ENCODE results near the gene BHLHA9. TPM values are rescaled to one million over a fixed set of nuclear protein-coding genes. Genes with fewer than 3 reads are reported as not detected.
A peak's percentile ranks its signal among the peaks of the same experiment; 100 is the strongest.
"Not testable (repeated sequence)": the region's sequence is repeated elsewhere in the genome, so short reads cannot be mapped to it uniquely, and the experiment has no call there.

The BHLHA9 gene
- polyA plus RNA-seq (2013, experiment 1 of 2; ENCODE audit: insufficient read length) = not detected
- not detected for polyA plus RNA-seq (2013, experiment 2 of 2; ENCODE audit: insufficient read length)

DNA sequence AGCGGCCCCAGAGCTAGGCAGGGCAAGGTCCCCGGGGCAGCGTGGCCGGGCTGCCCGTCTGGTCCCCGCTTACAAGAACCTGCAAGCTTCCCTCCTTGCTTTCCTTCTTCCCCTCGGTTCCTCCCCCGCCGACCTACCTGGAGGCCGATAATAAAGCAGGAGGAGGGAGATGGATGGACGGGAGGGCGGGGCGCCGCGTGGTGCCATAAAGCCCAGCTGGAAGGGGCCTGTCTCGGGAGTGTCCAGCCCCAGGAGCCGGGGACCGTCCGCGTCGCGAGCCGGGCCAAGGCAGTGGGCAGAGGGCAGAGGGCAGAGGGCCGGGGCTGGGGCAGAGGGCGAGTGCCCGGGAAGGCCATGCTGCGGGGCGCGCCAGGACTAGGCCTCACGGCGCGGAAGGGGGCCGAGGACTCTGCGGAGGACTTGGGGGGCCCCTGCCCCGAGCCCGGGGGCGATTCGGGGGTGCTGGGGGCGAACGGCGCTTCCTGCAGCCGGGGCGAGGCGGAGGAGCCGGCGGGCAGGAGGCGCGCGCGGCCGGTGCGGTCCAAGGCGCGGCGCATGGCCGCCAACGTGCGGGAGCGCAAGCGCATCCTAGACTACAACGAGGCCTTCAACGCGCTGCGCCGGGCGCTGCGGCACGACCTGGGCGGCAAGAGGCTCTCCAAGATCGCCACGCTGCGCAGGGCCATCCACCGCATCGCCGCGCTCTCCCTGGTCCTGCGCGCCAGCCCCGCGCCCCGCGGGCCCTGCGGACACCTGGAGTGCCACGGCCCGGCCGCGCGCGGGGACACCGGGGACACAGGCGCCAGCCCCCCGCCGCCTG lies at the start of gene BHLHA9:
Gene BHLHA9 (plus strand): TSS at position 235 of the 820 bp plus-strand sequence. CDS start 120 bp downstream, at position 355.
- no peak for DNase-seq

DNA sequence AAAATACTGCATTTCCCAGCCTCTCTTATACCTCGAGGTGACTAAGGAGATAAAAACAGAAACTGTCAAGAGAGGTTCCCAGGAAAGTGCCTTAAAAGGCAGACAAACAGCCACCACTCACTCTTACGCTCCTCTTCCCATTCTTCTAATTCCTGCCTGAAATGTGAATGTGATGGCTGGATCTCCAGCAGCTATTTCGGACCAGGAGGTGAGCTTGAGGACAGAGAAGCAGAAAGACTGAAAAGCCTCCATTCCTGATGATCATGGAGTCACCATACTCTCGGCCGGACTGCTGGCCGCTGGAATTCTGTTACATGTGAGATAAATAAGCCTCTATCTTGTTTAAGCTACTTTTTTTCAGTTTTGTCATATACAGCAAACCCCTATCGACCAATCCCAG lies 49.0 kb upstream of the BHLHA9 start:
- DNase-seq = no peak

DNA sequence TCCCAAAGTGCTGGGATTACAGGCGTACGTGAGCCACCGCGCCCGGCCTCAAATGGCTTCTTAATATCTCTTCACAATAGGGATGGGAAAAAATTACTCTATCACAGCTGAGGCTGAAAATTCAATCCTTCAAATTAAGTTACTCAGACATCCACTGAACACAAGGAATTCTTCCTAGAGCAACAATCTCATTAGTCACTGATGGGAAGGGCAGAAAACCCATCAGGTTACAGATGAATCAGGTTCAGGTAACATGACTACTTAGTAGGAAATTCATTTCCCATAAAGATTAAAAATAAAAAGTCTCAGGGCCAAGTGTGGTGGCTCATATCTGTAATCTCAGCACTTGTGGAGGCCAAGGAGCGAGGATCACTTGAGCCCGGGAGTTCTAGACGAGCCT lies 47.9 kb upstream of the BHLHA9 start:
- no peak for DNase-seq

DNA sequence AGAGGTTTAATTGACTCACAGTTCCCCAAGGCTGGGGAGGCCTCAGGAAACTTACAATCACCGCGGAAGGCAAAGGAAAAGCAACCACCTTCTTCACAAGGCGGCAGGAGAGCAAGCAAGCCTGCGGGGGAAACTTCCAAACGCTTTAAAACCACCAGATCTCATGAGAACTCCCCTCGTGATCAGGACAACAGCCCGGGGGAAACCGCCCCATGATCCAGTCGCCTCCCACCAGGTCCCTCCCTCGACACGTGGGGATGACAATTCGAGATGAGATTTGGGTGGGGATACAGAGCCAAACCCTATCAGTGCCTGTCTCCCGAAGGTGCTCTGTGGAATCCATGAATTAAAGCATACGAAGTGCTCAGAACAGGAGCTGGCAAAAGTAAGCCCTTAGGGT lies 46.6 kb upstream of the BHLHA9 start:
- DNase-seq = no peak

GRCh38 chr17:1224330-1224729 lies 45.9 kb upstream of the BHLHA9 start:
- no peak for DNase-seq

DNA sequence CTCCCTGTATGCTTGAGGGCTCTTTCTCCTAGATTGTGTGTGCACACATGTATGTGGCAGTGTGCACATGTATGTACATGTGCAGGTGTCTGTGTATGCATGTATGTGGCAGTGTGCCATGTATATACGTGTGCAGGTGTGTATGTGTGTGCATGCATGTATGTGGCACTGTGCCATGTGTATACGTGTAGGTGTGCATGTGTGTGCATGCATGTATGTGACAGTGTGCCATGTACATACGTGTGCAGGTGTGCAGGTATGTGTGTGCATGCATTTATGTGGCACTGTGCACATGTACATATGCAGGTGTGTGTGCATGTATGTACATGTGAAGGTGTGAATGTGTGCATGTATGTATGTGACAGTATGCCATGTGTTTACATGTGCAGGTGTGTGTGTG lies 43.9 kb upstream of the BHLHA9 start:
- no peak for DNase-seq

- DNase-seq = no peak
These were observed 42.9 kb upstream of the BHLHA9 start for GRCh38 chr17:1227365-1227764.

DNA sequence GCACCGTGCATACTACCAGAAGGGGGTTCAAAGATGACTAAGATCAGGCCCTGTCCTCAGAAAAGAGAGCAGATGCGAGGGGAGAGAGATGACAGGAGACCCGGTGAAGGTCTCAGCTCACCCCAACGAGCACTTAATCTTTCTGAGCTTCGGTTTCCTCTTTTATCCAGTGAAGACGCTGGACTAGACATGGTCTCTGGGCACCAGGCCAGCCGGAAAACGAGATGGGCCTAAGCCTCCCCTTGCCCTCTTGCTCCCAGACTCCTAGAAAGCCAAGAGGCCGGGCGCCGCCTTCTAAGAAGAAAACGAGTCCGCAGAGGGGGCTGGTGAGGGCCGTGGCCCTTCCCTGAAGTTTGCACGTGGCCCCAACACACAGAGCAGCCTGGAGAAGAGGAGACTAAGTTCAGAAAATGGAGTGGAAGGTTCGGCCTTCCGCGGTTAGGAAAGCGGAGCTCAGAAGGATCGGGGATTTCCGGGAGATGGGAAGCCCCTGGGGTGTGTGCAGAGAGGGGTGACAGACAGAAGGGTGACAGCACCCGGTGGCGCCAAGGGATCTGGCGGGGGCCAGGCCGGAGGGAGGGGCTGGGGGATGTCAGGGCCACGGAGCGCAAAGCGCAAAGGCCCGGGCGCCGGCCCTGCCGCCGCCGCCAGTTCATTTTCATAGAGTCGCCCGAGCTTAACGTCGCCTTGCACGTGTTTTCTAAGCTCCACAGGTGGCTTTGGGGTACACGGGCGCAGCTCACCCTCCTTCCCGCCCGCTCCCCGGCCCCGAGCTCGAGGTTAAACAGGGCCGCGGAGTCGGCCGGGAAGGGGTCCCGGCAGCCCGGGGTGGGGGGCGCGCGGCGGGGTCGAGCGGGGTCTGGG lies 42.1 kb upstream of the BHLHA9 start:
- no peak for DNase-seq

GRCh38 chr17:1228781-1229348 lies 41.4 kb upstream of the BHLHA9 start:
- DNase-seq = no peak

DNA sequence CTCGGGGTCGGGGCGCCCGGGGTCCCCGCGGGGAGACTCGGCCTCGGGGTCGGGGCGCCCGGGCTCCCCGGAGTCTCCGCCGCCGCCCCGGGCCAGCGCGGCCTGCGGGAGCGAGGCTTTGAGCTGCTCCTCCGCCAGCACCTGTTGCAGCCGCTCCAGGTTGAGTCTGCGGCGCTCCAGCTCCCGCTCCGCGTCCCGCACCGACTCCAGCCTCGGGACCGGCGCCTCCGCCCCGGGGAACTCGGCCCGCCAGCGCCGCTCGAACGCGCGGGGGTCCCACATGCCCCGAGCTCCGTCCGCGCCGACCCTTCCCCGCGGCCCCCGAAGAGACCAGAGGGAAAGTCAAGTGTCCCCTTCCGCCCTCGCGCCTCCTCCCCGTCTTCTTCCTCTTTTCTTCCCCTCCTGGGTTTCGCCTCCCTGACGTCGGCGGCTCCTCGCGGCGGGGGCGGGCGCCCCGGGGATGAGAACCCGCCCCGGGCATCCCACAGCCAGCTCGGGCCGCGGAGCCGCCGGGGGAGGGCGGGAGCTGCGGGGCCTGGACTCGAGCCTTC lies 40.8 kb upstream of the BHLHA9 start:
- peak; percentile 19 for DNase-seq

GRCh38 chr17:1229900-1230501 lies 40.2 kb upstream of the BHLHA9 start:
- no peak for DNase-seq

DNA sequence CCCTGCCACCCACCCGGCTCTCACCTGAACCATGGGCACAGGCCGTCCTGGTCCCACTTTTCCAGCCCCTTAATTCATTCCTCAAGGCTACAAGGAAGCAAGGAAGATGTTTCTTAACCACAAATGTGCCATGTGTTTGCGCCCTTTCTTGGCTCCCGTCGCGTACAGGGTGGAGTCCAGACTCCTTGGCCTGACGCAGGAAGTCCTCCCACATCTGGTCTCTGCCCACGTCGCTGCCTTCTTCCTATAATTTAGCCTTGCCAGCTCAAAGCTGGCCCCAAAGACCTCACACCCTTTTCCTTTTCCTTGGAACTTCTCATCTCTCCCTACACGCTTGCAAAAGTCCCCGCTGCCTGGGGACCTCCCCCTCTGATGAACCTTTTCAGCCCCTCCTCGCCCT lies 38.8 kb upstream of the BHLHA9 start:
- DNase-seq = no peak

DNA sequence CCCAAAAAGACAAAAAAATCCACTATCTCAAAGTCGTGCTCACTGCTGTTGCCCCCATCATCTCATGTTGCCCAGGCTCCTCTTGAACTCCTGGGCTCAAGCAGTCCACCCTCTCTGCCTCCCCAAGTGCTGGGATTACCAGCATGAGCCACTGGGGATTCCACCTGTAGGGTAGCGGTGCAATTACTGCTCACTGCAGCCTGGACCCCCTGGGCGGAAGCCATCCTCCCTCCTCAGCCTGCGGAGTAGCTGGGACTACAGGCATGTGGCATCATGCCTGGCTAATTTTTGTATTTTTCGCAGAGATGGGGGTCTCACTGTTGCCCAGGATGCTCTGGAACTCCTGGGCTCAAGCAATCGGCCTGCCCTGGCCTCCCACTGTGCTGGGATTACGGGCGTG lies 37.9 kb upstream of the BHLHA9 start:
- no peak for DNase-seq

DNA sequence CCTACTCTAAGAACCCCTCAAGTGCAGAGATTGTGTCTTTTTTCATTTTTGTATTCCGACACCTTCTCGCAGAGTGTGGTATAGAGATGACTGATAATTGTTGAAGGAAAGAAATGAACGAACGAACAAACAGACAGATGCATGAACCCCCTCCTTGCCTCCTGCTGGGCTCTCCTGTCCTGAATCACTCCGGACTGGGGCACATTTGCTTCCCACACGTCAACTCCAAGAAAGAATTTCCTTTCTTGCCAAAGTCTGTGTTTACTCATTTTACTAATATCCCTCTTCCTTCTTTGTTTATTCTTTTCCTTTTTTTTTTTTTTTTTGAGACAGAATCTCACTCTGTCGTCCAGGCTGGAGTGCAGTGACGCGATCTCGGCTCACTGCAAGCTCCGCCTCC lies 37.5 kb upstream of the BHLHA9 start:
- DNase-seq = peak; percentile 61

- DNase-seq = no peak
These were observed 35.8 kb upstream of the BHLHA9 start for GRCh38 chr17:1234455-1234854.

GRCh38 chr17:1237471-1237870 lies 32.8 kb upstream of the BHLHA9 start:
- DNase-seq = no peak

DNA sequence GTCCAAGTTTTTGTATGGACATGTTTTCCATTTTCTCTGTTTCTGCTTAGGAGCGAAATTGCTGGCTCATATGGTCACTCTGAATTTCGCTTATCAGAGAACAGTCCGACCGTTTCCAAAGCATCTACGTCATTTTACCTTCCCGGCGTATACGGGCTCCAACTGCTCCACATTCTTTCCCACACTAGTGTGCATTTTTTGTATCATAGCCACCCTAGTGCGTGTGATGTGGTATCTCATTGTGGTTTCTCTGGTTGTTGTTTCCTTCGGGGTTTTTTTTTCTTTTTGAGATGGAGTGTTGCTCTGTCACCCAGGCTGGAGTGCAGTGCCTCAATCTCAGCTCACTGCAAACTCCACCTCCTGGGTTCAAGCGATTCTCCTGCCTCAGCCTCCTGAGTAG lies 31.0 kb upstream of the BHLHA9 start:
- peak; percentile 42 for DNase-seq

- DNase-seq = not testable (repeated sequence)
These were observed 29.8 kb upstream of the BHLHA9 start for GRCh38 chr17:1240426-1240825.

GRCh38 chr17:1241929-1242328 lies 28.3 kb upstream of the BHLHA9 start:
- no peak for DNase-seq

- DNase-seq = no peak
These were observed 25.6 kb upstream of the BHLHA9 start for GRCh38 chr17:1244606-1245012.

DNA sequence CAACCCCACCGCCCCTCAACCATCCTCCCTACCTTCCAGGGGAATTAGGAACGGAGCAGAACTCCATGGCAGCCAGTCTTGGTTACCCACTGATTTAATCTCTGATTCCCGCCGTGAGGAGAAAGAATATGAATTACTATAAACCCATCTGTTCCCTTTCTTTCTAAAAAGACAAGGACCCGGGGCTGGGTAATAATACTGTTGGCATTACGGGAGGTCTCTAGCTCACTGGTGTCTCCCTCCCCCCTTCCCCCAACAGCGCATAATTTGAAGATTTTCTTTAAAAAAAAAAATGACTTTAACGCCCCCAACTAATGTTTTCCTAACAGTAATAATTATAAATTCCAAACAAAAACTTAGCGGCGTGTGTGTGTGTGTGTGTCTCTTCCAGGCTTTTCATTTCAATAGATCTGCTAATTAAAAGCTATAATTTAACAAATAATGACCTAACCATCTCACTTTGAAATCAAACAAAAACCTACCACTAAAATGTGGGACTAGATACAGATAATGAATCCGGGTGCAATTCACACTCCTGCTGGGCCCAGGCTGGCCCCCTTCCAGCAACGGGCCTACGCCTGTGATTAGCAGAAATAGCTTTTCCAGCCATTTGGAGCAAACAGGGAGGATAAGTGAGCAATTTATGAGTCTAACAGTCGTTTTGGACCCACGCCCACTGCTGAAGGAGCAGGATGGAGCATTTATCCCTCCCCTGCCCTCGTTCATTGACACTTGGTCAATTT lies 18.2 kb upstream of the BHLHA9 start:
- no peak for DNase-seq

- DNase-seq = no peak
These were observed 15.2 kb upstream of the BHLHA9 start for GRCh38 chr17:1255041-1255440.
